Fibroblast of mammary gland (primary cell): Measurements from ENCODE around the gene TAAR1.
"Not testable (repeated sequence)": the region's sequence is repeated elsewhere in the genome, so short reads cannot be mapped to it uniquely, and the experiment has no call there.

Experiments
- DNase-seq: peaks from one replicate; pipeline ENCODE4 v3.0.0-alpha.2; 2010; ENCODE audit warnings: low read depth
- H3K4me3 ChIP-seq: 2 replicates; pipeline ENCODE4 v1.5.1; 2011; ENCODE audit warnings: low read depth, mild to moderate bottlenecking, low read length, moderate library complexity; ENCODE audit not compliant: control insufficient read depth
- CTCF ChIP-seq: conservative IDR thresholded peaks from 2 replicates; pipeline ENCODE4 v1.5.1; 2011; ENCODE audit warnings: low read depth, low read length, inconsistent platforms; ENCODE audit not compliant: control insufficient read depth, insufficient read depth

TAAR1 gene

DNA sequence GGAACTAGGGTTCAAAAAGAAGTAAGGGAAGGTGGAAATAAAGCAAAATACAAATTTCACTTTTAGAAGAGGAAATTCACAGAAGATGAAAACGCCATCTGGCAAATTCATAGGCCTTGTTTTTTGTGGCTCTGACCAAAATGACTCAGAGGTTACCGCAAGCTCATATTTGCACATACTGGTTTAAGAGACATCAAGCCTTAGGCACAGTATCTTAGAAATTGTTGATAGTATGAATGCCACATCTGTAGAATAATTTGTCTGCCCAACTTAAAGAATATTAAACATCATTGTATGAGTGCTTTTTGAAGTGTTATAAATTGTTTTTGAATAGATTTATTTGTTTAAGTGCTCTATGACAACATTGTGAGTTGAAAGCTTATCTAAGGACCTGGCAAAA is 10.6 kb downstream of the TAAR1 start:
- peak; percentile 70 for DNase-seq
- no peak overlapping the region for H3K4me3 ChIP-seq
- TF ChIP-seq CTCF = no peak

DNA sequence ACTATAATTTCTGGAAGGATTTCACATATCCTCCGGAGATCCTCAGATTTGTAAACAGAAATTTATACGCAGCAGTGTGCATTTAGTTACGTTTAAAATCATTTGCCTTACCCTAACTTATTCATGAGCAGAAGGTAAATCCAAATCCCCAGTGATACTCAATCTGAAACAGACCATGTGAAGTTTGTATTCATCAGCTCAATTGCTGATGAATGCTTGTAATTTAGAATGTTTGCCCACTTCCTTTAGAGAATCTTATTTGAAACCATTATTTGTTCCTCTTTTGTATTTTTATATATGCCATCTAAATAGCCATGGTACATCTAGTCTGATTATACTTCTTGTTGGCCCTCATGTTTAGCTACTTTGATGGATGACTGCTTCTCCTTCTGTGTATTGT is 15.4 kb downstream of the TAAR1 start:
- TF ChIP-seq CTCF = no peak
- DNase-seq = no peak
- no peak overlapping the region for H3K4me3 ChIP-seq

- H3K4me3 ChIP-seq, DNase-seq: not testable (repeated sequence)
Observed at GRCh38 chr6:132637135-132637534, 21.8 kb downstream of the TAAR1 start.

- DNase-seq, H3K4me3 ChIP-seq: not testable (repeated sequence)
Observed at GRCh38 chr6:132635906-132636305, 23.1 kb downstream of the TAAR1 start.

GRCh38 chr6:132635288-132635687 is 23.7 kb downstream of the TAAR1 start:
- not testable (repeated sequence) for H3K4me3 ChIP-seq, DNase-seq

DNA sequence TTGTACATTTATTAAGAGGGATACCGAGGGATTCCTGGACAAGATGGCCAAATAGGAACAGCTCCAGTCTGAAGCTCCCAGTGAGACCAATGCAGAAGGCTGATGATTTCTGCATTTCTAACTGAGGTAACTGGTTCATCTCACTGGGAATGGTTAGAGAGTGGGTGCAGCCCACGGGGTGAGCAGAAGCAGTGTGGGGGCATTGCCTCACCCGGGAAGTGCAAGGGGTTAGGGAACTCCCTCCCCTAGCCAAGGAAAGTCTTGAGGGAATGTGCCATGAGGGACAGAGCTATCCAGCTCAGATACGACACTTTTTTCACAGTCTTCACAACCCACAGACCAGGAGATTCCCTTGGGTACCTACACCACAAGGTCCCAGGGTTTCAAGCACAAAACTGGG is 24.2 kb downstream of the TAAR1 start:
- H3K4me3 ChIP-seq = no peak overlapping the region
- TF ChIP-seq CTCF = no peak
- DNase-seq = no peak

DNA sequence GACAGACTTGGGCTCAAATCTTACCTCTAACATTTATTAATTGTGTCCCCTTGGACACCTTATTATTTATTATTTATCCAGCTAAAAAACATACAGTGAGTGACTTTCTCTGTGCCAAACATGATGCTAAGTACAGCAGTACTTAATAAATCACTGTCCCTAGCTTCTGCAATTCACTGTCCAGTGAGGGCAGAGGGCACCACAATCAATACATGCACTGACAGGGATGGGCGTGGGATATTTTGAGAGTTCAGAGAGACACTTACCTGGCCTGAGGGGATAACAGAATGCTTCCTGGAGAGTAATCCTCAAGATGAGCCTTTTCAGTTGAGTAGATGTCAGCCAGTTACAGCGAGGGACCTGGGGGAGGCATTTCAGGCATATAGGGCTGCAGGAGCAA is 25.6 kb downstream of the TAAR1 start:
- TF ChIP-seq CTCF = no peak
- DNase-seq = no peak
- H3K4me3 ChIP-seq = no peak overlapping the region

DNA sequence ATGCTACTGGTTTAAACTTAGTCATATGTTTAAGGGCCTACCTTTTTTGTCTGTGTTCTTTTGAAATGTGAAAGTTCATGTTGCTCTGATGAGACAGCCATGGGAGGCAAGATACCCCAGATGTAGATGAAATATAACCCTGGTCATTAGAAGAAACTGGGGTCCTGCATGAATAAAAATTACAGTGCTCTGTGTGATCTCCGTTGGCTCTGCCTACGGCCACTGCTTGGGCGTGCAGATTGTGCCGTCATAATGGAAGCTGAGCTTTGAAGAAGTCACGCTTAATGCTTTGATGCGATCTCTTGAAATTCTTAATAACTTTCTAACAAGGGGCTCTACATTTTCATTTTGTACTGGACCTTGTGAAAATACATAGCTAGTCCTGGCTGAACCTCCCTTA is 34.8 kb downstream of the TAAR1 start, which contains the start of gene TAAR2:
TAAR2 (minus strand) TSS at position 101 of the 400 bp plus-strand sequence; CDS start at position 101, 0 bp downstream.
- DNase-seq = no peak
- no peak for TF ChIP-seq CTCF
- no peak within 1 kb of the TSS for H3K4me3 ChIP-seq
